Anterior cingulate cortex (tissue), 58 donors: Measurements from ENCODE around the gene AP3D1.
A peak's percentile ranks its signal among the peaks of the same experiment; 100 is the strongest.
"Not testable (repeated sequence)": the region's sequence is repeated elsewhere in the genome, so short reads cannot be mapped to it uniquely, and the experiment has no call there.

Source experiments
- DNase-seq, 58 donors: peaks; one replicate each; lab custom pipeline; 2025; lab: John Stamatoyannopoulos, UW

The AP3D1 gene

DNA sequence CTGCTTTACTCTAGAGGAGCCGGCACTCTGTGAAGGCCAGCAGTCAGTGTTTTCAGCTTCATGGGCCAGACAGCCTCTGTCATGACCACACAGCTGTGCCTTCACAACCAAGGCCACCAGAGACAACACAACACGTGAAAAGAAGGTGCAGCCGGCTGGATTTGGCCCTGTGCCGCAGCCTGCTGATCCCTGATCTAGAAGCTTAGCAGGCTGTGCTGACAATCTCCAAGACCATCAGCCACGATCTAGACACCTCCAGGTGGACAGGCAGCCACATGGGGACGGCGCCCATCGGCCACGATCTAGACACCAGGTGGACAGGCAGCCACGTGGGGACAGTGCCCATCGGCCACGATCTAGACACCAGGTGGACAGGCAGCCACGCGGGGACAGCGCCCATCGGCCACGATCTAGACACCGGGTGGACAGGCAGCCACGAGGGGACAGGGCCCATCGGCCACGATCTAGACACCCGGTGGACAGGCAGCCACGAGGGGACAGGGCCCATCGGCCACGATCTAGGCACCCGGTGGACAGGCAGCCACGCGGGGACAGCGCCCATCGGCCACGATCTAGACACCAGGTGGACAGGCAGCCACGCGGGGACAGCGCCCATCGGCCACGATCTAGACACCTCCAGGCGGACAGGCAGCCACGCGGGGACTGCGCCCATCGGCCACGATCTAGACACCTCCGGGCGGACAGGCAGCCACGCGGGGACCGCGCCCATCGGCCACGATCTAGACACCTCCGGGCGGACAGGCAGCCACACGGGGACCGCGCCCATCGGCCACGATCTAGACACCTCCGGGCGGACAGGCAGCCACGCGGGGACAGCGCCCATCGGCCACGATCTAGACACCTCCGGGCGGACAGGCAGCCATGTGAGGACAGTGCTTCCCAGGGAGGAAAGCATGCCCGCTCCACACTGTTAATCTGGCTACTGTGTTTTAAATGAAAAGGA, 20.1 kb downstream of the AP3D1 start:
- DNase-seq = not testable (repeated sequence)

DNA sequence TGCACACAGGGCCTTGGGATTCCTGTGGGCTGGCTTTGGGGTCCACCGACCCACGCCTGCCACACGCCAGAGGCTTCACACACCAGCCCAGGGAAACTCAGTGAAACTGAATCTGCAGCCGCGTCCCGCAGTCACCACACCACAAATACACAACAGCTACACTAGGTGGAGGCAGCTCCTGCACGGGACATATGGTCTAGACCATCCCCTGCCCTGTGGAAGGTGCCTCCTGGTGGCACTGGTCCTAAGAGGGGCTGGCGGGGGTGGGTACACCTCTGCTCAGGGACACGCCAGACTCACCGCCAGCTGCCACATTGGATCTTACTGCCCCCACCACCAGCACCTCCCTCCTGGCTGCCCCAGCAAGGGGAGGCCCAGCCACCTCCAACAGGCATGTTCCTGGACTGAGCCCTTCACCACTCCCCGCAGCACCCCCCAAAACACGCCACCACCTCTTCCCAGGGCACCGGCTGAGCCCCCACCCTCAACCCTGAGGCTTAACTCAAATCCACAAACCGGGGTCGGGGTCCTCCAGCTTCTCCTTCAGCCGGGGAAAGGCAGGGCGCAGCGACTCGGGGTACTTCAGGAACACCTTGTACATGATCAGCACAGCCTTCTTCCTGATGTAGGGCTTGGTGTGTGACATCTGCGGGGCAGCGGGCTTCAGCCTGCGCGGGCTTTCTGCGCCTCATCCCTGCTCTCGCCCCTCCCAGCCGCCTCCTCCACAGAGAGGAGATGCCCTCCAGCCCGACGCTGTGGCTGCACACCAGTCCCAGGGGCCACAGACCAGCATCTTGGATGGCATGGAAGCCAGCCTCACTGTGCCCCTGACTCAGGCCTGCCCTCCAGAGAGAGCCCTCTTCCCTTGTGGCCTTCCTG, 21.2 kb downstream of the AP3D1 start:
- DNase-seq = no peak

DNA sequence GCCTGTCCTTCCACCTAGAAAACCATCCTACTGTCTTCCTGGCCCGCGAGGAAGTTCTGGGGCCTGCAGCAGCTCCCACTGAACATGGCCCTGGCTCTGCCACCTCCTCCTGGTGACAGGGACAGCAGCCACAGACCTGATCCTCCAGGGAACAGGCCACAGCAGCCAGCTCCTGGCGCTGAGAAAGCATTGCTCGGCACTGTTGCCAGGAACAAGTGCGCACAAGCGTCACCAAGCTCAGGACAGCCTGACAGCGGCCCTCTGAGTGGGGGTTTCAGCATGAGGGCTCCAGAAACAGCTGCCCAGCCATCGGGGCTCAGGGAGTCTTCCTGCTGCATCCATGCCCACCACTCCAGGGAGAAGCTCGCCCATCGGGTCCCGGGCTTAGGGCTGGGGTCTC, 21.9 kb downstream of the AP3D1 start:
- peak in 20 of 58 donors; percentile 7 to 53 (median 18) for DNase-seq

DNA sequence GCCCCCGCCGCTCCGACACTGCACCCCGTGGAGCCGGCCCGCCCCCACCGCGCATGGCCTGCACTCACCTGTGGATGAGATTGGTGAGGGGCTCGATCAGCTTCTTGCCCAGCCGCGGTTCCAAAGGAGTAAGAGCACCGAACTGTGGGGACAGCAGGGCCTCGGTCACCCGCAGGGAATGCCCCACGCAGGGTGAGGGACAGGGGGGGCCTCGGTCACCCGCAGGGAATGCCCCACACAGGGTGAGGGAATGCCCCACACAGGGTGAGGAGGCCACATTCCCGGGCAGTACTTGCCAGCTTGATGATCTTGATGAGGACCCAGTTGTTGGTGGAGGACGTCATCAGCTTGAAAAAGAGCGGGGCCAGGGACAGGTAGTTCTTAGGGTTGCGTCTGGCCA, 22.3 kb downstream of the AP3D1 start:
- no peak for DNase-seq

DNA sequence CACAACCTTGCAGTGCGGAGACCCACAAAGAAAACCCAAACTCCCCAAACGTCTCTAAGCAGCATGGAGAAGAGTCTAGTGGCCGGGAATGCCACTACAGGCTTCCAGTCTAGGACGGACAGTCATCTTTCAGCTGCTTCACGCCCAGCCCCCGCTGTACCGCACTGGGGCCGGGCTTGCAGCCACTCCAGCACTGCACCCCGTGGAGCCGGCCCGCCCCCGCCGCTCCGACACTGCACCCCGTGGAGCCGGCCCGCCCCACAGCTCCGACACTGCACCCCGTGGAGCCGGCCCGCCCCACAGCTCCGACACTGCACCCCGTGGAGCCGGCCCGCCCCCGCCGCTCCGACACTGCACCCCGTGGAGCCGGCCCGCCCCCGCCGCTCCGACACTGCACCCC, 23.1 kb downstream of the AP3D1 start:
- DNase-seq = not testable (repeated sequence)

DNA sequence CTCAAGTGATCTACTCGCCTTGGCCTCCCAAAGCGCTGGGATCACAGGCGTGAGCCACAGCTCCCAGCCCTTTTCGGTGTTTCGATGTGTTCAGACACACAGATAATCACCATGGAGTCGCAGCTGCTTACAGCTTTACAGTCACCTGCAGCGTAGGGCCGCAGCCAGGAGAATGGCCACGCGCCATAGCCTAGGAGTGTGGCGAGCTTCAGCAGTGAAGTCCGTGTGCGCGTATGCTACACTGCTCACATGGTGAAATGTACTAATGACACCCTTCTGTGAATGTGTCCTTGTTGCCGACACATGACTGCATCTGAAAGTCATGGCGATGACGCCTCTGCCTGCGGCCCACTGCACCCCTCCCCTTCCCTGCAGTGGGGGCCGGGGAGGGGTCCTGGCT, 23.6 kb downstream of the AP3D1 start:
- DNase-seq = no peak

DNA sequence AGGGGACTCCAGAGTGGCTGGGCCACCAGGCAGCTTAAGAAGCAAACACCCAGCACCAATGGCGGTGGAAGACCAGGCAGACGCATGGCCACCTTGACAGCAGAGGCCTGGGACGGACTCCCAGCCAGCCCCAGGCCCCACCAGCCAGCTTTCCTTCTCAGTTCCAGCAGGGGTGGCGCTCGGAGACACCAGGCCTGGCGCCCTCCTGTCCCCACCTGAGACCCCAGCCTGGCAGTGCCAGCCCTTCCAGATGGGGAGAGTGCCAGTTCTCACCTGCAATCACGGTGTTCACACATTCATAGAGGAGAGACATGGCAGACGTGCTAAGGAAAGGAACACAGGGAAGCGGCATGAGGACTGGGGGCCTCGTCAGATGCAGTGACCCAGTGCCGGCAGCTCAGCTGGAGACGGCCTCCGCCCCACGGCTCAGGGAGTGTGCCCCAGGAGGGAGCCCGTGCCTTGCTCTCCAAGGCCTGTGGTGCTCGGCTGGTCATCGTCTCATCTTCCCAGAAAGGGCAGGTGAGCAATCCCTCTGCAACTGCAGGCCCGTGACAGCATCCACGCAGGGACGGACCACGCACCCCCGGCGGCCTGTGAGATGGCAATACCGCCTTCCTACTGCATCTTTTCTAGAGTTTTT, 24.4 kb downstream of the AP3D1 start:
- no peak for DNase-seq

DNA sequence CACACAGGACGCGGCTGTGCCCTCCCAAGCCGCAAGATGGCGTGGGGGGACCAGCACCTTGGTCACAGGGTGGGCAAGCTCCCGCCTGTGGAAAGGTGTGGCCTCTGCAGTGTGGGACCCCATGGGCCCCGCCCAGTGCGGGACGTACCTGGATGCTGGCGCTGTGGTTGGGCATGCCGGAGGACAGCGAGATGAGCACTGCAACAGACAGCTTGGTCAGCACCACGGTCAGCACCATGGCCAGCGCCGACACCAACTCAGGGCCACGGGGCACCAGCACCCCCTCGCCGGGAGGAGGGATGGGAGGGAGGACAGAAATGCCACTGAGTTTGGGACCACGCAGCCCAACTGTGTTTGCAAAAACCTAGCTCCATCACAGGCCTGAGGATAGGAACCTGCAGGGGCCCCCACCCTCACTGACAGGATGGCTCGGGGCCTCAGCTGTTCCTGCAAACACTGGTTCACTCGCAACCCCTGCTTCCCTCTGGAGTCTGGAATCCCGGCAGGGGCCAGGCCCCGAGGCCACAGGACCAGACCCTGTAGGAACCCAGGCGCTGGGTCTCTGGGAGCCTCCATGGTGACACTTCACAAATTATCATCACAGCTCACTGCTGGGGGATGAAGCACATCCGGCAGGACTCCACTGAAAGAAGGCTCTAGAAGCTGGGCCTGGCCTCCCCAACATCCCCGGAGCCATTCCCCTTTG, 27.5 kb downstream of the AP3D1 start:
- DNase-seq = no peak

DNA sequence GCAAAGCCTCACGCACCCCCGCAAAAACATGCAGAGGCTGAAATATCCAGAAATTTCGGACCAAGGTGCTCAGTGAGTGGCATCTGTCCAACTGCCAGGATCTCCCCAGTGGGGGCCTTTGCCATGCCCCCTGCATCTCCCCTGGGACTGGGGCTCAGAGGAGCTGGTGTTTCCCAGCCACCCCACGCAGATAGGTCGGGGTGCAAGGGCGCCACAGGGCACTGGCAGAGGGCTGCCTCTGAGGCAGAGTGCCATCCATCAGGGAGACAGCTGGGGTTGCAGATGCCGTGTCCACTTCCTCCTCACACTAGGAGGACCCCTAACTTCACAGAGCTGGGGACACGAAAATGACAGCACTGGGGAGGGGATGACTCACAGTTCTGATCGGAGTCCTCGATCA, 28.4 kb downstream of the AP3D1 start:
- DNase-seq = no peak

DNA sequence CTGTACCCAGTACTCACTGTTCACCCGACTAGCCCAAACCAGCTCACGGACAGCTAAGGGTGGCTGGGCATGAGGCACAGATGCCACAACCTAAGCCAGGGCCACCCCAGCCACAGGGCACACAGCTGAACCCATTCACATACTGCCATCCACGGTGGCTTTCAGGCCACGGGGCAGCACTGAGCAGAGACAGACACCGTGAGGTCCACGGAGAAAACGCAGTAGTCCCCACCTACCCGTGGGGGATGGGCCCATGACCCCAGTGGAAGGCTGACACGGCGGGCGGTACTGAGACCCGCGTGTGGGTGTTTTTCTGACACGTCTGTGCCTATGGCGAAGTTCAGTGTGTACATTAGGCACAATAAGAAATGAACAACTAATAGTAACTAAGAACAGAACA, 29.1 kb downstream of the AP3D1 start:
- no peak for DNase-seq

DNA sequence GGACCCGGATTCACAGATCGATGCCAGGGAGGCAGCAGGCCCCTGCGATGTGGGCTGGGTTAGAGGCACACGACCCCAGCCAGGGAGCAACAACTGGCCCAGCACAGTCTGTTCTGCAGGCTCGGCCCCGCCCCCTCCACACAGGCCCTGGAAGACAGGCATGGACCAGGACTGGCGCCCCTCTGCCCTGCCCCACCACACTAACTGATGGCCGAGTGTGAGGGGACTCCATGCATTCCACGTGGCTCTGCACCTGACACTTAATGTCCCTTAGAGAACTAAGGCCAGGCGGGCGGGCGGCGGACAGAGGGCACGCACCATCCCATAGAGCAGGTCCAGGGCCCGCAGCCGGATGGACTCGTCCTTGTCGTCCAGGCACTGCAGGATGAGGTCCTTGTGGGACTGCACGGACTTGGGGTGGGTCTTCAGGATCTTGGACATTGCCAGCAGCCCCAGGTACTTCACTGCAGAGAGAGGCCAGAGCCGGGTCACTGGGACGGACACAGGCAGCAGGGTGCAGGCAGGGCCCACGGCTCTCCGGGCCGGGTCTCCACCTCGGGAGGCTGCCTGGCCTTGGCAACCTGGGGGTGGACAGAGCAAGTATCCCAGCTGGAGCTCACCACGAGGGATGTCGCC, 29.8 kb downstream of the AP3D1 start:
- DNase-seq = no peak

DNA sequence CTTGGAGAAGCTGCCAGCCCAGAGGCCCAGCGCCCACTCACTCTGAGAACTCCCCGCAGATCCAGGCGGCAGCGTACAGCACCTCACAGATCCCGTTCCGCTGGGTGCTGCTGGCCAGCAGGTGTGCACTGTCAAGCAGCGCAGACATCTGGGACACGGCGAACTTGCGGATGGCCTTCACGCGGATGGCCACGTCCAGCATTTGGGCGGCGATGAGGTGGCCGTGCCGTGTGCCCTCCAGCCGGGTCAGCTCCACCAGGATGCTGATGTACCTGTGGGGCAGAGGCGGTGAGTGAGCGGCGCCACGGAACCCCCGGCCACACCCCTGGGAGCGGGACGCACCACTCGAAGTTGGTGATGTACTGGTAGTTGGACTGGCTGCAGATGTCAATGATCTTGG, 30.5 kb downstream of the AP3D1 start:
- no peak for DNase-seq

DNA sequence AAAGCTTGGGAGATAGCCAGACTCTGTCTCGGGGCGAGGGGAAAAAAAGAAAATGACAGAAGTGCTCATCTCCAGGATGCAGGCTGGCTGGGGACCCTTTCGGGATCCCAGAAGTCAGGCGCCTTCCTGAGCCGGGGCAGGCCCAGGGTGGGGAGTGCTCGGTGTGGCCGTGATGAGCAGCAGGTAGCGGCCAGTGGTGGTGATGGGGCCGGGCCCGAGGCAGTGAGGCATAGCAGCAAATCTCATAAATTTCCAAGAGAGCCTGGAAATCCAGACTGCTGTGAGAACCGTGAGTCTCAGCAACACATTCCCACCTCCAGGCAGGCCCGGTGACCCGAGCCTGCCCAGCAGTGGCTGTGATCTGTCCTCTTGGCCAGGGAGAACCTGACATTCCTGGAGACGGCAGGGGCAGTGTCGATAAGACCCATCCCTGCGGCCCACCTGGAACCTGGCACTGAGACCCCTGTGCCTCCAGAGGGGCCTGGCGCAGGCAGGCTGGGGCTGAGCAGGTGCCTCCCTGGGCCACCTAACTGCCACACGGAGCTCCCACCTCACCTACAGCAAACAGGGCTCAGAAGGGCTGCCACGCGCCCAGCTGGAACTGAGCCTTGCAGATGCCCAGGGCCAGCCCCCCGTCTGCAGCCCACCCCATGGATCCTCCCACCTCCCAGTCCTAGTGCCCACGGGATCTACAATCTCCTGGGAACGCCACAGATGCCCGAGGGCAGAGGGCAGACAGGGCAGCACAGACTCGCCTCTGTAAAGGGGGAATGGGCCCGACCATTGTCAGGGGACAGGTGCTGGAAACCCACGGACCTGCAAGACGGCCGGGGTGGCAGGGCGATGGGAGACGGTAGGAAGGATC, 31.2 kb downstream of the AP3D1 start:
- DNase-seq = no peak

DNA sequence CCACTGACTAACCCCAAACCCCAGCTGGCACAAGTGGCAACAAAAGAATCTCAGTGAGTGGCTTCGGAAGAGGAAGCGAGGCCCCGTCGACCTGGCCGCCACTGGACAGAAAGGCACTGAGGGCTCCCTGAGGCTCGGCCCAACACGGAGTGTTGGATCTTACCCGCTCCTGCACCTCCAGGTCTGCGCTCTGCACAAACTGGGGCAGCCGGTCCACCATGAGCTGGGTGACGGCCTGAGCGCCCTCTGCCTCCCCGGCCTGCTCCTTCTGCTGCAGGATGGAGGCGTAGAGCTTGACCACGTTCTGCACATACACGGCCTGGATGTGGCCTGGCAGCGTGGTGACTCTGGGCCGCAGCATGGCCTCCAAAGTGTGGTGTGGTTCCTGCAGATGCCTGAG, 32.9 kb downstream of the AP3D1 start:
- DNase-seq = no peak

DNA sequence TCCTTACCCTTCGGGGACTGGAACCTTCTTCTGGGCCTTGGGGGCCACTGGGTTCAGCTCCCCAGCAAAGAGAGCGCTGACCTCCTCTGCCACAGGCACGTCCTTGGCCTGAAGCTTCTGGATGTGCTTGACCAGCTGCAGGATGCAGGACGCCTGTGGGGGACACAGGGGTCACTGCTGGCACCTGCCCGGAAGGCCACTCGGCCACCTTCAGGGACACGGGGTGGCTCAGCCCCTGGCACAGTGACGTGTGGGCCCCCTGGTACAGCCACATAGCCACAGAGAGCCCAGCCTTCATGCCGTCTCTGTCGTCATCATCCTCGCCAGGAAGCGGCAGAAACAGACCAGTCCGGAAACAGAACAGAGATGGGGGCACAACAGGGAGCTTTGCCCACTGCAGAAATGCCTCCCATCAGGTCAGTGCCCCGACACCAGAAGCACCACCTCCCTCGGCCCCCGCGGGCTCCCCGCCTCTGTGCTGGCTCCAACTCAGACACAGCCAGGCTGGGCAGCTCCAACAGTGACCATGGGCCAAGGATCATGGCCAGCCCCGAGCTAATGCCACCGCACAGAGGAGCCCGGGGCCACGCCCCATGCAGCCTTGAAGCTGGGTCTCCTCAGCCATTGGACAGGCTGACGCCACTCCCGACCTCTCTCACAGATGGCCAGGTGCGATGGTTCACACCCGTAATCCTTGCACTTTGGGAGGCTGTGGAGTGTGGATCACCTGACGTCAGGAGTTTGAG, 34.0 kb downstream of the AP3D1 start:
- peak in 22 of 58 donors; percentile 6 to 63 (median 25) for DNase-seq

DNA sequence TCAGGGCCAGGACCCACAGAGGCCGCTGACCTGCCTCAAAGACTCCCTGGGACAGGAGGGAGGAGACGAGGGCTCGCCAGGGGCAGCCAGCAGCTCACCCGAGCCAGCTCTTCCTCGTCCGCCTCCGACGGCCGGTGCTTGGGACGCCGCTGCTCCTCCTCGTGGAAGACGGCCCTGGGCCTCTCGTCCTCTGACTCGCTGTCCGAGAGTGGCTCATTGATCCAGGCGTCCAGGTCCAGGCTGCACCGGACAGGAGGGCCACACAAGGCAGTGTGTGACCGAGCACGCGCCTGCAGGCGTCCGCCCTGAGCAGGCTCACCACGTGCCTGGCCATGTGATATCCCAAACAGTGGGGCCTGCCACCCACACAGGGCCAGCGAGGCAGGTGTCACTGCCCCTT, 34.9 kb downstream of the AP3D1 start:
- DNase-seq = no peak

DNA sequence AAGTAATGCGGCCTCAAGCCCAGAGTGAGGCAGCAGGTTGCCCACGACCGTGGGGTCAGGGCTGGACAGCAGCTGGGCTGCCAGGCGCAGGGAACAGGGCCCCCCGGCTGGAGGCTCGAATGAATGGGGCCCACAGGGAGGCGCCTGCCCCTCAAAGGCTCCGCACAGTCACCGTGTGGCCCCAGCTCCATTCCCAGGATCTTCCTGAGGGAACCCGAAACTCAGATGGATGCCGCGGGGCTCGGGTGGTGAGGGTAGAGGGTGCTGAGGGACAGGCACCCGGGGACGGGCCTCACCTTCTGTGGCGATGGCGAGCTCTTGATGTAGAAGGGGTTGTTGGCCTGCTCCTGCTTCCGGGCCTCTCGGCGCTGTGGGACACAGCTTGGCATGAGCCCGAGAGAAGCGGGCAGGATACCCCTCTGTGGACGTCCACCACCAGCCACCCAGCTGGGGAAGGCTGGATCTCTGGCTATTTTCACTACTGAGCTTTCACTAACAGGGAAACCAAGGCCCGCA, 35.4 kb downstream of the AP3D1 start:
- no peak for DNase-seq

DNA sequence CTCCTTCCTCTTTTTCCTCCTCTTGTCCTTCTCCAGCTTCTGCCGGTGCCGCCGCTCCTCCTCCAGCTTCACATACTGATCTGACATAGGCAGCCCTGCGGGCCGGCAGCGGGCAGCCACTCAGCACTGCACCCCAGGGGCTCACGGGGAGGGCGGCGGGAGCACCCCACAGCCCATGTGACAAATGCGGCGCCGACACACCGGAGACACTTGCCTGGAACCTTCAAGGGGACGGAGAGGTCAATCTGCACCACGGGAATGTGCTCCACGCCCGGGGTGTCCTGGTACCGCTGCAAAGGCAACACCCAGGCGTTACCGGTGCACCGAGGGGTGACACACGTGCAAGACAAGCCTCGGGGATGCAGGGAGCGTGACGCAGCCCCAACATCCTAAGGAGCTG, 36.0 kb downstream of the AP3D1 start:
- DNase-seq = no peak
